SK-N-SH treated with all-trans-retinoic acid at 6 μM for 48 hours (cell line): ENCODE results near the gene ARL14.

Experiments used
- ARNTL ChIP-seq: fragments of 450-650 bp; formaldehyde crosslinking; IDR thresholded peaks from 2 replicates; pipeline ENCODE4 v1.5.0; 2020; ENCODE audit warnings: low read depth, mild to moderate bottlenecking, moderate library complexity, borderline replicate concordance
- ISL1 ChIP-seq: fragments of 250-450 bp; sonication (Bioruptor Pico); IDR thresholded peaks from 2 replicates; pipeline ENCODE4 v2.1.2; 2022; ENCODE audit warnings: mild to moderate bottlenecking, moderate library complexity
- RARB ChIP-seq: fragments of 250-450 bp; sonication (Bioruptor Pico); IDR thresholded peaks from 2 replicates; pipeline ENCODE4 v1.8.0; 2021; ENCODE audit warnings: mild to moderate bottlenecking, moderate library complexity
- SNAI2 ChIP-seq: fragments of 250-450 bp; sonication (Bioruptor Pico); IDR thresholded peaks from 2 replicates; pipeline ENCODE4 v1.5.0; 2020; ENCODE audit warnings: mild to moderate bottlenecking, moderate library complexity
- TOX ChIP-seq: fragments of 250-450 bp; sonication (Bioruptor Pico); IDR thresholded peaks from 2 replicates; pipeline ENCODE4 v1.8.0; 2021; ENCODE audit warnings: mild to moderate bottlenecking, moderate library complexity, borderline replicate concordance
- ZFP30 ChIP-seq: fragments of 450-650 bp; formaldehyde crosslinking; IDR thresholded peaks from 2 replicates; pipeline ENCODE4 v1.5.0; 2022; ENCODE audit warnings: mild to moderate bottlenecking, moderate library complexity
- TF ChIP-seq, protein P1 (sequence below): fragments of 250-450 bp; sonication (Bioruptor Pico); IDR thresholded peaks from 2 replicates; pipeline ENCODE4 v1.5.0; 2020; ENCODE audit warnings: mild to moderate bottlenecking, moderate library complexity
- TF ChIP-seq, protein P2 (sequence below): fragments of 250-450 bp; sonication (Bioruptor Pico); IDR thresholded peaks from 2 replicates; pipeline ENCODE4 v1.5.1; 2021; ENCODE audit warnings: mild to moderate bottlenecking, moderate library complexity
- TF ChIP-seq, protein P3 (sequence below): fragments of 250-450 bp; sonication (Bioruptor Pico); IDR thresholded peaks from 2 replicates; pipeline ENCODE4 v1.8.0; 2020; ENCODE audit warnings: mild to moderate bottlenecking, moderate library complexity, borderline replicate concordance
- TF ChIP-seq, protein P4 (sequence below): fragments of 250-450 bp; sonication (Bioruptor Pico); IDR thresholded peaks from 2 replicates; pipeline ENCODE4 v1.5.1; 2020; ENCODE audit warnings: low read depth, mild to moderate bottlenecking, moderate library complexity

DNA sequence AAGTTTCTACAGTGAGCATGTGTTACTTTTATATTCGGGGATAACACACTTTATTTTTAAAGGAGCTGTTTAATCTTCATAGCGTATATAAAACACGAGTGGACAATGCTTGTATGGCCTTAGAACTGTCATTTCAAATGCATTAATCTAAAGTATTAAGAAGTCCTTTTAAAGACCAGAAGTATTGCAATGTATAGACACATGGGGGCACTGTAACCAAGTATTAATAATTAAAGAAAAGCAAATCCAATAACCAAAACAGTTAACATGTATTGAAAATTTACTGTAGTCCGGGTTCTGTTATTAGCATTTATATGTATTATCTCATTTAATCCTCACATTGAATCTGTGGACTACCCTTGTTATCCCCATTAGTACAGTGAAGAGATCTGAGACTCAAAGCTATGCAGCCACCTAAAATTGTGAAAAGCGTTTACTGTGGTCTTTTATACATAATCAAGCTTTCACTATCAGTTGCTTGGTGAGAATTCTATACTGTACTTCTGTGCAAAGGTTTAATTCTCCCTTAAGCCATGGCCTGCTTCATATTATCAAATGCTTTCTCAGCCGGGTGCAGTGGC lies 10.1 kb downstream of the ARL14 start:
- TF ChIP-seq RARB (CRISPR knock-in tag) (no peak), SNAI2 (CRISPR knock-in tag) (no peak), ISL1 (no peak), ZFP30 (no peak), TOX (CRISPR knock-in tag) (no peak), ARNTL (no peak)
- TF ChIP-seq, protein P1, sequence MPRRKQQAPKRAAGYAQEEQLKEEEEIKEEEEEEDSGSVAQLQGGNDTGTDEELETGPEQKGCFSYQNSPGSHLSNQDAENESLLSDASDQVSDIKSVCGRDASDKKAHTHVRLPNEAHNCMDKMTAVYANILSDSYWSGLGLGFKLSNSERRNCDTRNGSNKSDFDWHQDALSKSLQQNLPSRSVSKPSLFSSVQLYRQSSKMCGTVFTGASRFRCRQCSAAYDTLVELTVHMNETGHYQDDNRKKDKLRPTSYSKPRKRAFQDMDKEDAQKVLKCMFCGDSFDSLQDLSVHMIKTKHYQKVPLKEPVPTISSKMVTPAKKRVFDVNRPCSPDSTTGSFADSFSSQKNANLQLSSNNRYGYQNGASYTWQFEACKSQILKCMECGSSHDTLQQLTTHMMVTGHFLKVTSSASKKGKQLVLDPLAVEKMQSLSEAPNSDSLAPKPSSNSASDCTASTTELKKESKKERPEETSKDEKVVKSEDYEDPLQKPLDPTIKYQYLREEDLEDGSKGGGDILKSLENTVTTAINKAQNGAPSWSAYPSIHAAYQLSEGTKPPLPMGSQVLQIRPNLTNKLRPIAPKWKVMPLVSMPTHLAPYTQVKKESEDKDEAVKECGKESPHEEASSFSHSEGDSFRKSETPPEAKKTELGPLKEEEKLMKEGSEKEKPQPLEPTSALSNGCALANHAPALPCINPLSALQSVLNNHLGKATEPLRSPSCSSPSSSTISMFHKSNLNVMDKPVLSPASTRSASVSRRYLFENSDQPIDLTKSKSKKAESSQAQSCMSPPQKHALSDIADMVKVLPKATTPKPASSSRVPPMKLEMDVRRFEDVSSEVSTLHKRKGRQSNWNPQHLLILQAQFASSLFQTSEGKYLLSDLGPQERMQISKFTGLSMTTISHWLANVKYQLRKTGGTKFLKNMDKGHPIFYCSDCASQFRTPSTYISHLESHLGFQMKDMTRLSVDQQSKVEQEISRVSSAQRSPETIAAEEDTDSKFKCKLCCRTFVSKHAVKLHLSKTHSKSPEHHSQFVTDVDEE (CRISPR knock-in tag), result no peak
- TF ChIP-seq, protein P2, sequence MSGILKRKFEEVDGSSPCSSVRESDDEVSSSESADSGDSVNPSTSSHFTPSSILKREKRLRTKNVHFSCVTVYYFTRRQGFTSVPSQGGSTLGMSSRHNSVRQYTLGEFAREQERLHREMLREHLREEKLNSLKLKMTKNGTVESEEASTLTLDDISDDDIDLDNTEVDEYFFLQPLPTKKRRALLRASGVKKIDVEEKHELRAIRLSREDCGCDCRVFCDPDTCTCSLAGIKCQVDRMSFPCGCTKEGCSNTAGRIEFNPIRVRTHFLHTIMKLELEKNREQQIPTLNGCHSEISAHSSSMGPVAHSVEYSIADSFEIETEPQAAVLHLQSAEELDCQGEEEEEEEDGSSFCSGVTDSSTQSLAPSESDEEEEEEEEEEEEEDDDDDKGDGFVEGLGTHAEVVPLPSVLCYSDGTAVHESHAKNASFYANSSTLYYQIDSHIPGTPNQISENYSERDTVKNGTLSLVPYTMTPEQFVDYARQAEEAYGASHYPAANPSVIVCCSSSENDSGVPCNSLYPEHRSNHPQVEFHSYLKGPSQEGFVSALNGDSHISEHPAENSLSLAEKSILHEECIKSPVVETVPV, result no peak
- TF ChIP-seq, protein P3, sequence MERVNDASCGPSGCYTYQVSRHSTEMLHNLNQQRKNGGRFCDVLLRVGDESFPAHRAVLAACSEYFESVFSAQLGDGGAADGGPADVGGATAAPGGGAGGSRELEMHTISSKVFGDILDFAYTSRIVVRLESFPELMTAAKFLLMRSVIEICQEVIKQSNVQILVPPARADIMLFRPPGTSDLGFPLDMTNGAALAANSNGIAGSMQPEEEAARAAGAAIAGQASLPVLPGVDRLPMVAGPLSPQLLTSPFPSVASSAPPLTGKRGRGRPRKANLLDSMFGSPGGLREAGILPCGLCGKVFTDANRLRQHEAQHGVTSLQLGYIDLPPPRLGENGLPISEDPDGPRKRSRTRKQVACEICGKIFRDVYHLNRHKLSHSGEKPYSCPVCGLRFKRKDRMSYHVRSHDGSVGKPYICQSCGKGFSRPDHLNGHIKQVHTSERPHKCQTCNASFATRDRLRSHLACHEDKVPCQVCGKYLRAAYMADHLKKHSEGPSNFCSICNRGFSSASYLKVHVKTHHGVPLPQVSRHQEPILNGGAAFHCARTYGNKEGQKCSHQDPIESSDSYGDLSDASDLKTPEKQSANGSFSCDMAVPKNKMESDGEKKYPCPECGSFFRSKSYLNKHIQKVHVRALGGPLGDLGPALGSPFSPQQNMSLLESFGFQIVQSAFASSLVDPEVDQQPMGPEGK (CRISPR knock-in tag), result no peak
- TF ChIP-seq, protein P4, sequence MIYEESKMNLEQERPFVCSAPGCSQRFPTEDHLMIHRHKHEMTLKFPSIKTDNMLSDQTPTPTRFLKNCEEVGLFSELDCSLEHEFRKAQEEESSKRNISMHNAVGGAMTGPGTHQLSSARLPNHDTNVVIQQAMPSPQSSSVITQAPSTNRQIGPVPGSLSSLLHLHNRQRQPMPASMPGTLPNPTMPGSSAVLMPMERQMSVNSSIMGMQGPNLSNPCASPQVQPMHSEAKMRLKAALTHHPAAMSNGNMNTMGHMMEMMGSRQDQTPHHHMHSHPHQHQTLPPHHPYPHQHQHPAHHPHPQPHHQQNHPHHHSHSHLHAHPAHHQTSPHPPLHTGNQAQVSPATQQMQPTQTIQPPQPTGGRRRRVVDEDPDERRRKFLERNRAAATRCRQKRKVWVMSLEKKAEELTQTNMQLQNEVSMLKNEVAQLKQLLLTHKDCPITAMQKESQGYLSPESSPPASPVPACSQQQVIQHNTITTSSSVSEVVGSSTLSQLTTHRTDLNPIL (CRISPR knock-in tag), result no peak
